ENCODE results near the gene DIO3.
"Not testable (repeated sequence)": the region's sequence is repeated elsewhere in the genome, so short reads cannot be mapped to it uniquely, and the experiment has no call there.

DIO3 gene

DNA sequence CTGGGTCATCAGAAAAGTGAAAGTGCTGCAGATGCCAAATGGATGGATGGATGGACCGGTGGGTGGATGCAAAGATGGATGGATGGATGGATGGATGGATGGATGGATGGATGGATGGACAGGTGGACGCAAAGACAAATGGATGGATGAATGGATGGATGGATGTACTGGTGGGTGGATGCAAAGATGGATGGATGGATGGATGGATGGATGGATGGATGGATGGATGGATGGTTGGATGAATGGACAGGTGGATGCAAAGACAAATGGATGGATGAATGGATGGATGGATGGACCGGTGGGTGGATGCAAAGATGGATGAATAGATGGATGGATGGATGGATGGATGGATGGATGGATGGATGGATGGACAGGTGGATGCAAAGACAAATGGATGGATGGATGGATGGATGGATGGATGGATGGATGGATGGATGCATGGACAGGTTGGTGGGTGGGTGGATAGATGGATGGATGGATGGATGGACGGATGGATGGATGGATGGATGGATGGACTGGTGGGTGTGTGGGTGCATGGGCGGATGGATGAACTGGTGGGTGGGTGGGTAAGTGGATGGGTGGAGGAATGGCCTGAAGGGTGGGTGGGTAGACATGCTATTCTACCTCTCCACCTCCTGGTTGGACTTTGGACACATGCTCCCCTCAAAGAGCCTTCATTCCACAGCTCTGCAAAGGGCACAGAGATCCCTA lies 10.9 kb upstream of the DIO3 start:
- not testable (repeated sequence) for H3K9me3 Mint-ChIP-seq; H3K4me3 Mint-ChIP-seq; H3K36me3 Mint-ChIP-seq; DNase-seq; ATAC-seq (replicated peaks); H3K4me1 Mint-ChIP-seq; H3K27ac Mint-ChIP-seq
- H3K27me3 Mint-ChIP-seq = peaks cover 20 to 50% of the 10 kb centered on the region in 2 donors

DNA sequence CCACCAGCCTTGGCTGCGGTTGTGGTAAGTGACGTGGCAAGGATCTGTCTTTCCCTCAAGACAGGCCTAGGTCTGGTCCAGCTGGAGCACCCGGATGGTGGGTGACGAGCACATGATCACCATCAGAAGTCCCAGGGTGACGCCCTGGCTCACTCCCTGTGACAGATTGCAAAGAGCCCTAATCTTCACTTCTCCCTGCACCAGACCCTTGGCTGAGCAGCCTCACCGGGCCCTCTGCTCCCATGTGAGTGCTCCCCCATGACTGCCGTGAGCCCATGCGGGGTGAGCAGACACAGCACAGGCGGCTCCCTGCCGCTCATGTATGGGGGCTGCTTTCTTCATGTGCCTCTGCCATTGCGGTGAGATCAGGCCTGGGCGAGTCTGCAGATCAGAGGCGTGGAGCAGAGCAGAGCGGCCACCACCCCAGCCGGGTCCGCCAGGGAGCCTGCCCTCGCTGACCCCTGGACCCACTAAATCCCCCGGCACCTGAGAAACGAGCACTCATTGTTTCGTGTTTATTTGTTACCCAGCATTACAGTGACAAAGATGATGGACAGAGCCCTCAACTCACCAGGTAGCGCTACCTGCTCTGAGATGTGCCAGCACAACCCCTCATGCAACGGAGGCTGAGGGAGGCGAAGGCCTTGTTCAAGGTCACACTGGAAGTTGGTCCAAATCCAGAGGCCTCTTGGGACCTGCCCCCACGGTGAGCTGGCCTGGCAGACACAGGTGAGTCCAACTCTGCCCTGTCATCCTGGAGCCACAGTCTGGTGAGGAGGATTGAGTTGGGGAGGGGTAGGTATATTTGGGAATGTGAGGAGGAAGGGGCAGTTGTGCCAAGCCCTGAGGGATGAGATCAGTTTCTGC lies 9.3 kb upstream of the DIO3 start:
- ATAC-seq (replicated peaks) = no peak

DNA sequence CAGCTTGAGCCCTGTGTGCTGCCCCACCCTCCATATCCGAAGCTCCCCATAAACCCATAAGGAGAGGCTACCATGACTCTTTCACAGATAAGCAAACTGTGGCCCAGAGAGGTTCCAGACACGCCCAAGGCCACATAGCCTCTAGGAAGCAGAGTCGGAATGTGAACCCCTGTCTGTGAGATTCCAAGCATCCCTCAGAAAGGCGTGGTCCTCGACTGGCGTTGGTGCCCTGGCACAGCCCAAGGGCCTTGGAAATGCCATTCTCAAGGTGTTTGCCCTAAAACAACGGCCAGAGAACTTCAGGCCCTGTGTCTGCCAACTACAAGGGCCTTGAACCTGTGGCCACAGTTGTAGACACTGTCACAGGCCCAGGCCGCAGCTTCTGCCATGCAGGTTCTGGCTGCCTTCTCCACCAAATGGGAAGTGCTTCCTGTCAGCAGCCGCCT lies 8.5 kb upstream of the DIO3 start:
- no peak overlapping the region for H3K27ac Mint-ChIP-seq
- no peak for ATAC-seq (replicated peaks)
- peaks cover 0 to 4% of the 10 kb centered on the region in 2 donors for H3K4me1 Mint-ChIP-seq
- H3K36me3 Mint-ChIP-seq = no peaks in the 10 kb centered on the region
- H3K9me3 Mint-ChIP-seq = peaks cover 0 to 7% of the 10 kb centered on the region in 2 donors
- peaks cover 39 to 69% of the 10 kb centered on the region in 2 donors for H3K27me3 Mint-ChIP-seq
- DNase-seq = no peak
- H3K4me3 Mint-ChIP-seq = no peak overlapping the region

More for the DNA sequence above, 9.3 kb upstream of the DIO3 start:
- Mint-ChIP-seq H3K4me3 (no peak overlapping the region), H3K27ac (peak overlapping the region; percentile 20), H3K27me3 (peaks cover 31 to 61% of the 10 kb centered on the region in 2 donors), H3K36me3 (no peaks in the 10 kb centered on the region), H3K9me3 (peaks cover 0 to 7% of the 10 kb centered on the region in 2 donors), H3K4me1 (peaks cover 0 to 2% of the 10 kb centered on the region in 2 donors)
- DNase-seq = no peak

DNA sequence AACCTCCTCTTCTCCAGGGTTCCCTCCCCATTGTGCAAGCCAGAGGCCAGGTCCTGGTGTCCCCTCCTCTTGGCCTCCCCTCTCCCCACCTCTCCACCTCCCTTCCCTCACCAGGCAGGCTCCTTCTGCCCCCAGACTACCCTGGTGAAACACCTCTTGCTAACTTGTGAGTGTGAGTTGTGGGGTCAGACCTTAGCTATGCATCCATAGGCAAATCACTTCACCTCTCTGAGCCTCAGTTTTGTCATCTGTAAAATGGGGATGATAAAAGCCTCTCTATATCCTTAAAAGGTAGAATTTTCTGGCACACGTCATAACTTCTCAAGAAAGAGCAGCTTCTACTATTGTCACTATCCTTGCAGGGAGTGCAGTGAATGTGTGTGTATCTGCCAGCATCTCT lies 7.9 kb upstream of the DIO3 start:
- peaks cover 45 to 75% of the 10 kb centered on the region in 2 donors for H3K27me3 Mint-ChIP-seq

DNA sequence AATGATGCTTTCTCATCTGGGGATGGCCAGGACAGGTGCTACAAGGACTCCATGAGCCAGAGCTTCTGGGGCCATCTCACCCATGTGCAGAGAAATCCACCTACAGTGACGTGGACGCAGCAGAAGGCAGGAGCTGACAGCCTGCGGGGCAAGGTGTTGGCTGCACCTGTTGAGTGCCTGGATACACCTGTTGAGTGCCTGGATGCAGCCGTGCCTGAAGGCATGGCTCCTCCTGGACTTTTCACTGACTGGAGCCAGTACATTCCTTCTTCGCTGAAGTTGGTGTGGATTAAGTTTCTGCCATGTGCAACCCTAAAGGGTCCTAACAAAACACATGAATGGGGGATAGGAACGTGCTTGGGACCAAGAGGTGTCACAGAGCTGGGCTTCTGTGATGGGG lies 7.4 kb upstream of the DIO3 start:
- Mint-ChIP-seq H3K36me3 (no peaks in the 10 kb centered on the region), H3K4me1 (peaks cover 0 to 4% of the 10 kb centered on the region in 2 donors), H3K27ac (no peak overlapping the region), H3K27me3 (peaks cover 51 to 79% of the 10 kb centered on the region in 2 donors), H3K4me3 (no peak overlapping the region), H3K9me3 (peaks cover 0 to 7% of the 10 kb centered on the region in 2 donors)
- no peak for ATAC-seq (replicated peaks)
- no peak for DNase-seq

More for the DNA sequence above, 7.9 kb upstream of the DIO3 start:
- H3K9me3 Mint-ChIP-seq = peaks cover 0 to 7% of the 10 kb centered on the region in 2 donors
- DNase-seq = no peak
- no peak for ATAC-seq (replicated peaks)
- no peaks in the 10 kb centered on the region for H3K36me3 Mint-ChIP-seq
- no peak overlapping the region for H3K27ac Mint-ChIP-seq
- peaks cover 0 to 4% of the 10 kb centered on the region in 2 donors for H3K4me1 Mint-ChIP-seq
- H3K4me3 Mint-ChIP-seq = no peak overlapping the region

DNA sequence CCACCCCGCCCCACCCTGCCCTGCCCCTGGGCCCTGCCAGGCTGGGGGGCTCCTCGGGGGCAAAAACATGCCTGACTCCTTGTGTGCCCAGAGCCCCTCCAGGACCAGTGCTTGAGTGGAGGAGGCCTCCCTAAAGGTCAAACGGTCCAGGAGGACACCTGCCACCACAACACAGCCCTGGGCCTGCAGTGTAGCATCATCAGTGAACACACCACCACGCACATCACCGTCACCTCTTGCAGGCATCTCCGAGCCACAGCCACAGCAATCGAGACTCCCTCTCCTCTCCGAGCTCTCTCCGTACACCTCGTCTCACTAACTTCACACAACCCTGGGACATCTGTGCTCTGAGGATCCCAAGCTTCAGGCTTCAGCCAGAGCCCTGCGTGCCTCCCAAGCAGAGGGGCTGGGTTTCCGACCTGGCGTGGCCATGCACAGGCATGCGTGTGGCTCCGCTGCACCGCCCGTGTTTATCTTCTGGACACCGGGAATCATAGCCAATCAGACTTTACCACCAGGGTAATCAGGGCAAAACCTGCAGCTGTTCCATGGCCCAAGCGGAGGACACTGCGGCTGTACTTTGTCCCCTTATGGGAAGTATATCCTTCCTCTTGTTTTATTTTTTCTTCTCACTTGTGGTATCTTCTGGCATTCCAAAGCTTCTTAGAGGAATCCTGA lies 6.2 kb upstream of the DIO3 start:
- DNase-seq (no peak), ATAC-seq (replicated peaks) (no peak)
- Mint-ChIP-seq H3K27me3 (peaks cover 50 to 72% of the 10 kb centered on the region in 2 donors), H3K27ac (no peak overlapping the region), H3K4me3 (no peak overlapping the region), H3K36me3 (no peaks in the 10 kb centered on the region), H3K9me3 (peaks cover 0 to 5% of the 10 kb centered on the region in 2 donors), H3K4me1 (peaks cover 0 to 4% of the 10 kb centered on the region in 2 donors)

DNA sequence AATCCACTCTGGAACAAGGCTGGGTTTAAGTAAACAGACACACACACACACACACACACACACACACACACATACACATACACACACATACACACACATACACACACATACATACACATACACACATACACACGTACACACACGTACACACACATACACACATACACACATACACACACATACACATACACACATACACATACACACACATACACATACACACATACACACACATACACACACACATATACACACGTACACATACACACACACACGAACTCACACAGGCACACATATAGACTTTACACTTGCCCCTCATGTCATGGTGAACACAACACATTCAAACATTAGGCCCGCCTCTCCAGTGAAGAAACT lies 5.6 kb upstream of the DIO3 start:
- not testable (repeated sequence) for H3K9me3 Mint-ChIP-seq; ATAC-seq (replicated peaks); H3K36me3 Mint-ChIP-seq; H3K4me1 Mint-ChIP-seq; H3K27ac Mint-ChIP-seq; DNase-seq; H3K4me3 Mint-ChIP-seq
- H3K27me3 Mint-ChIP-seq = peaks cover 45 to 68% of the 10 kb centered on the region in 2 donors

DNA sequence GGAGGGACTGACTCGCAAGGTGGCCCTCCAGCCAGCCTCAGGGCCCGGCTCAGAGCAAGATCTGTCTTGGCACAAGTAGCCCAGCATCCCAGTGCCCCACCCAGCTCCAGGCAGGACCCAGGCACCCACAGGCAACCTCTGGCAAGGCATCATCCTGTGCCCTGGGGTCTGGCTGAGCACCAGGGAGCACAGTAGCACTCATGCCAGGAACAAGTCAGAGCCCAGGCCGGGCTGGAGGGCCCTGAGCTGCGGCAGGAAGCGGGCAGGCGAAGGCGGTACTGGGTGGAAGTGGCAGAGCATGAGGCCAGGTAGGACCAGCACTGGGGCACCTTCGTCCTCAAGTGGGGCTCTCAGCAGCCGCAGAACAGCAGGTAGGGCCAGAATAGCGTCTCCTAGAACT lies 5.2 kb upstream of the DIO3 start:
- Mint-ChIP-seq H3K4me1 (peaks cover 0 to 4% of the 10 kb centered on the region in 2 donors), H3K27ac (no peak overlapping the region), H3K36me3 (no peaks in the 10 kb centered on the region), H3K27me3 (peaks cover 45 to 68% of the 10 kb centered on the region in 2 donors), H3K9me3 (no peaks in the 10 kb centered on the region), H3K4me3 (no peak overlapping the region)
- ATAC-seq (replicated peaks) (no peak), DNase-seq (no peak)

DNA sequence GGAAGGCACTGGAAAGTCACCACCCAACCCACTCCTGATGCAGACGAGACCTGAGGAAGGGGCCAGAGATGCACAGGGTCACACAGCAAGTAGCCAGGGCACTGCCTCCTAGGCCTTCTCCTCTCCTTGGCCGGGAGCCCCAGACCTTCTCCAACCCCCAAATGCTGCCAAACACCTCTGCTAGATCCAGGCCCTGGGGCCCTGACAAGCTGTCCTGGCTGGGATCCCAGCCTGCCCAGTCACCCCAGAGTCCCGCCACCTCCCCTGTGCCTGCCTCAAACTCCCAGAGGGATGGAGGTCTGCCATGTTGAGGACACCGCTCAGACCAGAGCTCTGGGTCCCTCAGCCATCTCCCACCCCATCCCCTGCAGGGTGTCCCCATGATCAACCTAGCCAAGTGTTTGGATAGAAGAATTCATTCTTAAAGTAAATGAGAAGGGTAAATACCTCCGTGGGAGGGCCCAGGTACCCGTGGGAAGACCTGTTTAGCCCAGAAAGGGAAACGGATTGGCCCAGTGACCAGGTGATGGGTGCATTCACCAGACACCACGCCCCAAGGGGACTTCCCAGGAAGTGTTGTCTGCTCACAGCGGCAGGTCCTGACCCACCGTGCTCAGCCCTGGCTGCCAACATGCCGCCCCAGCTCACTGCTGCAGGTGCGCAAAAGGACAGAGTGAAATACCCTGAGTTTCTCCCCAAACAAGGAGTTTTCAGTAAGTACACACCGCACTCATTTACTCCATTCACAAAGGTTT lies 4.6 kb upstream of the DIO3 start:
- ATAC-seq (replicated peaks) (no peak), DNase-seq (no peak)
- peaks cover 50 to 67% of the 10 kb centered on the region in 2 donors for H3K27me3 Mint-ChIP-seq
- H3K4me1 Mint-ChIP-seq = peaks cover 0 to 4% of the 10 kb centered on the region in 2 donors
- H3K27ac Mint-ChIP-seq = no peak overlapping the region
- peaks cover 0 to 4% of the 10 kb centered on the region in 2 donors for H3K36me3 Mint-ChIP-seq
- H3K9me3 Mint-ChIP-seq = no peaks in the 10 kb centered on the region
- H3K4me3 Mint-ChIP-seq = no peak overlapping the region

DNA sequence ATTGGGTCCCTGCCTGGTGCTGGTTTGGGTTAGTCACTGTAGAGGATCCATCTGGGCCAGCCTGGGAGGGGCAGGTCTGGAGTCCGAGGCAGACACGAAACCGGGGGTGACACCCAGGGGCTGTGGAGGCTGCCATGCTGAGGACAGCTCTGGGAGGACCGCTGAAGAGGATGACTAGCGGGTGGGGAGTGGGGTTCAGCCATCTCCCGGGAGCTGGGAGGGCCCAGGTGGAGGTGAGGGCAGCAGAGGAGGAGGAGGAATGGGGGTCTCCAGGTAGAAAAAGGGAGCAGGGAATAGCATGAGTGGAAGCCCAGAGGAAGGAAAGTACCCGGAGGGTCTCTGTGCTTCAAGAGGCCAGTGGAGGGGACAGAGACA lies 4.0 kb upstream of the DIO3 start:
- no peak for ATAC-seq (replicated peaks)
- H3K9me3 Mint-ChIP-seq = peaks cover 2 to 3% of the 10 kb centered on the region in 2 donors
- H3K27ac Mint-ChIP-seq = no peak overlapping the region
- H3K27me3 Mint-ChIP-seq = peaks cover 55 to 69% of the 10 kb centered on the region in 2 donors
- H3K4me3 Mint-ChIP-seq = no peak overlapping the region
- H3K36me3 Mint-ChIP-seq = peaks cover 4 to 8% of the 10 kb centered on the region in 2 donors
- no peak for DNase-seq
- peaks cover 5 to 6% of the 10 kb centered on the region in 2 donors for H3K4me1 Mint-ChIP-seq

DNA sequence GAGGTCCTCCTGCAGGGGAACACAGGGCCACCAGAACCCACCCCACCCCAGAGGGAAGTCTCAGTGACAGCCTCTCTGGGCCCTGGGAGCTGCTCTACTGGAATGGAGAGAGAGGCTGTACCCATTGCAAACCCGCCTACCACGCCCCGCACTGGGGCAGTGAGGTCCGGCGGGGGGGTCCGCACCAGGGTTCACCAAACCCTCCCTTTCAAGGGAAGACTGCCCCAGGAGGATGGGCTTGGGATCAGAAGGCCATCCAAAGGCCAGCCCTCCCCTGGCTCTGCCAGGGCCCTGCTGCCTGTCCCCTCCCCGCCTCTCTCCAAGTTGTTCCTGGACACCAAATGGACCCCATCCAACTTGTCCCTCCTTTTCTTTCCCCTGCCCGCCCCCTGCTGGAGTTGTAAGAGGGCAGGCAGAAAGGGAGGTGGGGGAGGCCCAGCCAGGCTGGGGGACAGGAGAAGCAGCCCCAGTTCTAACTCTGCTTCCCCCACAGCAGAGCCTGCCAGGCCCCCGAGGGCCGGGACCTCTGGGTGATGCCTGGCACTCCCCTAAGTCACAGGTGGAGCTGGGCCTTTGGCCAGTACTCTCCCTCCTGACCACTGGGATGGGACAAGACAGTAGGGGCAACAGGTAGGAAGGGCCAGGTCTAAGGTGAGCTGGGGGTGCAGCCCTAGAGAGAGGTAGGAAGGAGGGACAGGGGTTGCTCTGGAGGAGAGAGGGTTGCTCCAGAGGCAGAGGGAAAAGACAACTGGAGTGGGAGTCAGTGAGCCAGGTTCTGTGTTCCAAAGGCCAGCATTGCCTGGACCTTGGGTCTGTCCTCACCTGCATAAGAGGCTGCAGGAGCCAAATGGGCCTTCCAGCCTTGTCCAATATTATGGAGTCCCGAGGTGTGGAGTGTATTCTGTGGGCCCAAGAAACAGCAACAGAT lies 3.2 kb upstream of the DIO3 start:
- Mint-ChIP-seq H3K27me3 (peaks cover 61 to 77% of the 10 kb centered on the region in 2 donors), H3K27ac (no peak overlapping the region), H3K36me3 (peaks cover 7 to 12% of the 10 kb centered on the region in 2 donors), H3K4me3 (no peak overlapping the region), H3K4me1 (peaks cover 13% of the 10 kb centered on the region in 2 donors), H3K9me3 (peaks cover 2 to 3% of the 10 kb centered on the region in 2 donors)
- DNase-seq (no peak), ATAC-seq (replicated peaks) (peak in 1 of 2 donors; percentile 14)

DNA sequence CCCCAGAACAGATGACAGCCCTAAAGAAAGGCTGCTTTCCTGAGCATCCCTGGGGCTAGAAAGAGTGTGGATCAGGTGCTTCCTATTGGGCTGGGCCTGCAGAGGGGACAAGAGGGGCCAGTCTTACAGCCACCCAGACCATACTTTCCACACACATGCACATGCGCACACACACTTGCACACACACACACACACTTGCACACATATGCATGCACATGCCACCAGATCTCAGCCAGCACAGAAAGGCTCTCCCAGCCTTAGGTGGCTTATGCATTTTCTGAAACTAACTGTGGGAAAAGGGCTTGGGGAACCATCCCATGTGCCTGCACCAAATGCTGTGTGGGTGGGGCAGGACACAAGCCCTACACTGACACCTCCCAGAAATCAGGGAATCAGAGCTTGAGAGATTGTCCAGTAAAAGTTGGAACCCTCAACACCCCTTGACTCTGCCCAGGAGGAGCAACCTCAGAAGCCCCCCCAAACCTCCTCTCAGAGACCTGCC lies 2.5 kb upstream of the DIO3 start:
- Mint-ChIP-seq H3K27me3 (peaks cover 61 to 77% of the 10 kb centered on the region in 2 donors), H3K27ac (no peak overlapping the region), H3K4me1 (peaks cover 17 to 18% of the 10 kb centered on the region in 2 donors), H3K36me3 (peaks cover 7 to 12% of the 10 kb centered on the region in 2 donors), H3K4me3 (no peak overlapping the region), H3K9me3 (peaks cover 2 to 3% of the 10 kb centered on the region in 2 donors)
- no peak for DNase-seq
- ATAC-seq (replicated peaks) = no peak

DNA sequence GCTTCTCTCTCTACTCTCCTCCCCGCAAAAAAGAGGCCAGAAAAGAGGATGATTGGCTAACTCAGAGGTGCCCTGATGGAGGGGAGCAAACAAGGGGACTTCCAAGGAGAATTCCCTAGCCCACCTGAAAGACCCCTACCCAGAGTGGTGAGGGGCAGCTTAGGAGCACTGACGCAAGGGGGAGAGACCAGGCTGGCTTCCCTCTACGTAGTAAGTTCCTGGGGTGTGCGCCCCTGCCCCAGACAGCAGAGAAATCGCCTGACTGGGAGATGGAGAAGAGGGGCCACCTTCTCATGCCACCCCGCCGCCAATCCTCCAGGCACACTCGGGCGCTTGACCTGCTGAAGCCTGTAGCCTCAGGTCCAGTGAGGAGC lies 2.1 kb upstream of the DIO3 start:
- peaks cover 17 to 18% of the 10 kb centered on the region in 2 donors for H3K4me1 Mint-ChIP-seq
- ATAC-seq (replicated peaks) = no peak
- no peak overlapping the region for H3K4me3 Mint-ChIP-seq
- no peak overlapping the region for H3K27ac Mint-ChIP-seq
- peaks cover 65 to 77% of the 10 kb centered on the region in 2 donors for H3K27me3 Mint-ChIP-seq
- H3K9me3 Mint-ChIP-seq = peaks cover 2 to 3% of the 10 kb centered on the region in 2 donors
- peaks cover 7 to 12% of the 10 kb centered on the region in 2 donors for H3K36me3 Mint-ChIP-seq
- DNase-seq = no peak

Measured in stimulated activated naive B cell treated with anti-CD40 and anti-IgM and Interleukin-4, amounts not matched to agents 10 μg/mL and 1 μg/mL and 100 μg/mL, for 72 hours (primary cell).